CD4-positive, alpha-beta T cell treated with Interleukin-6 at 100 ng/mL for 8 hours (primary cell): ENCODE data around the gene MUC20.
"Not testable (repeated sequence)": the region's sequence is repeated elsewhere in the genome, so short reads cannot be mapped to it uniquely, and the experiment has no call there.

ENCODE experiments used
- DNase-seq: peaks from one replicate; pipeline ENCODE4 v3.0.0-alpha.2; 2020; ENCODE audit warnings: mixed read lengths, low spot score

Gene MUC20

DNA sequence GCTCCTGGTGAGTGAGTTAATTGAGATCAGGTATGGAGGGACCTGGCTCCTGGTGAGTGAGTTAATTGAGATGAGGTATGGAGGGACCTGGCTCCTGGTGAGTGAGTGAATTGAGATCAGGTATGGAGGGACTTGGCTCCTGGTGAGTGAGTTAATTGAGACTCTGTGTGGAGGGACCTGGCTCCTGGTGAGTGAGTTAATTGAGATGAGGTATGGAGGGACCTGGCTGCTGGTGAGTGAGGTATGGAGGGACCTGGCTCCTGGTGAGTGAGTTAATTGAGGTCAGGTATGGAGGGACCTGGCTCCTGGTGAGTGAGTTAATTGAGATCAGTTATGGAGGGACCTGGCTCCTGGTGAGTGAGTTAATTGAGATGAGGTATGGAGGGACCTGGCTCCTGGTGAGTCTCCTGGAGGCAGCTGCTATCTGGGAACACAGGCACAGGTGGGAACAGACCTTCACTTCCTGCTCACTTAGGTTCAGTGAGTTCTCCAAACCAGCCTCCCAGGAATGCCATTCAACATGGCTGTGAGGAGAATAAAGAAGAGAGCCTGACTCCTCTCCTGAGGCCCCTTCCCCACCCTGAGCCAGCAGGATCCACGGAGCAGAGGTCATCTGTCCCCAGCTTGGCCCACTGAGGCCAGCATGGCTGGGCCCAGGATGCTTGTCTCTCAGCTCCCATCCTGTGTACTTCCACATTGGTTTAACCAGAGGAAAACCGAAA, 9.5 kb upstream of the MUC20 start:
- DNase-seq, result not testable (repeated sequence)

DNA sequence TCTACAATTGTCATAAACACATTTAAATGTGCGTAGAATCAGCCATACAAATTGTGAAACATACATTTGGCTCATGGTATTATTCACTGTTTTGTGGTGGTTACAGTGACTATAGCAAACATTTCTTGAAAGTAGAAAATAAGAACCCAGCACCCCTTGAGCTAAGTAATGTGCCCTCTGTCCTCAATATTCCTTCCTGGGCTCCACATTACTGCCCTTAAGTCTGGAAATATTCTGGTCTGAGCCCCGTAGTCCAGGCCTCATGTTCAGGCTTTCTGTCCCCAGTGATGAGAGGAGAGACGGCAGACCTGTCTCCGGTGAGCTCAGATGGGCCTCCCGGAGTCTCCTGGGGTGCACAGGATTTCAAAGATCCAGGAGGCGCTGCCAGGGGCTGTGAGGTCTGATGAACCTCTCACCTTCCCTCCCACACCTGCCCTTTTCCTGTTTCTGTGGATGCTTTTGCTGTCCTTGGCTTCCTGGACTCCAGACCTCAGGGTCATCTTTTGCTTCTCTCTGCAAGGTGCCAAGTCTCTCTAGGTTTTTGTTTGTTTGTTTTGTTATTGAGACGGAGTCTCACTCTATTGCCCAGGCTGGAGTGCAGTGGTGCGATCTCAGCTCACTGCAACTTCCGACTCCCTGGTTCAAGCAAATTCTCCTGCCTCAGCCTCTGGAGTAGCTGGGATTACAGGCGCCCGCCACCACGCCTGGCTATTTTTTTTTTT, 8.8 kb upstream of the MUC20 start:
- DNase-seq, result no peak

DNA sequence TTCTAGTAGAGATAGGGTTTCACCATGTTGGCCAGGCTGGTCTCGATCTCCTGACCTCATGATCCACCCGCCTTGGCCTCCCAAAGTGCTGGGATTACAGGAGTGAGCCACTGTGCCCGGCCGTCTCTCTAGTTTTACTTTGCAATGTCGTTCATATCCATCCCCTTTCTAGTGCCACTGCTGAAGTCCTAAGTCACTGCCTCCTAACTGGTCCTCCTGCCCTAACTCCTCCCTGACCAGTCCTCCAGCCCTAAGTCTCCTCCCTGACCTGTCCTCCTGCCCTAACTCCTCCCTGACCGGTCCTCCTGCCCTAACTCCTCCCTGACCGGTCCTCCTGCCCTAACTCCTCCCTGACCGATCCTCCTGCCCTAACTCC, 8.3 kb upstream of the MUC20 start:
- DNase-seq, result not testable (repeated sequence)

DNA sequence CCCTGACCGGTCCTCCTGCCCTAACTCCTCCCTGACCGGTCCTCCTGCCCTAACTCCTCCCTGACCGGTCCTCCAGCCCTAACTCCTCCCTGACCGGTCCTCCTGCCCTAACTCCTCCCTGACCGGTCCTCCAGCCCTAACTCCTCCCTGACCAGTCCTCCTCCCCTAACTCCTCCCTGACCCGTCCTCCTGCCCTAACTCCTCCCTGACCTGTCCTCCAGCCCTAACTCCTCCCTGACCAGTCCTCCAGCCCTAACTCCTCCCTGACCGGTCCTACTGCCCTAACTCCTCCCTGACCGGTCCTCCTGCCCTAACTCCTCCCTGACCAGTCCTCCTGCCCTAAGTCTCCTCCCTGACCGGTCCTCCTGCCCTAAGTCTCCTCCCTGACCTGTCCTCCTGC, 7.6 kb upstream of the MUC20 start:
- not testable (repeated sequence) for DNase-seq

DNA sequence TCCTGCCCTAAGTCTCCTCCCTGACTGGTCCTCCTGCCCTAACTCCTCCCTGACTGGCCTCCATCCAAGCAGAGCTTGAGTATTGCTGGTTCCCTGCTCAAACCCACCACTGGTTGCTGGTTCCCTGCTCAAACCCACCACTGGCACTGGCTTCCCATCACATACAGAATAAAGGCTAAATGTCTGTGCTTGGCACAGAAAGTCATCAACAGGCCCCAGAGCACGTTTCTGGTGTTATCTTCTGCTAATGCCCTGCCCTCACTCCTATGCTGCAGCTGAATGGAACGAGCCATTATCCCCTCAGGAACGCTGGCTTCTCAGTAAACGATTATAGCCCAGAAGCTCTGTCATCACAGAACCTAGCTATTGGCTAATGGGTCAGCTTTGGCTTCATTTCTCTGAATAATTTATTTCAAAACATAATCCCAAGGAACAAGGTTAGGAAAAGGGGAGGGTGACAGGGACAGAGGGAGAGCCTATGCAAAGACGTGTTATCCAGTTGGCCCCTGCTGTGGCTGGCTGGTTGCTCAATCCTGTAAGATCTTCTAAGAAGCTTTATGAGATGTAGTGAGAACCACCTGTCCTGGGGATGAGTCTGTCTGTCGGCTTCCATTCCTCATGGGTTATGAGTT, 6.3 kb upstream of the MUC20 start:
- no peak for DNase-seq

DNA sequence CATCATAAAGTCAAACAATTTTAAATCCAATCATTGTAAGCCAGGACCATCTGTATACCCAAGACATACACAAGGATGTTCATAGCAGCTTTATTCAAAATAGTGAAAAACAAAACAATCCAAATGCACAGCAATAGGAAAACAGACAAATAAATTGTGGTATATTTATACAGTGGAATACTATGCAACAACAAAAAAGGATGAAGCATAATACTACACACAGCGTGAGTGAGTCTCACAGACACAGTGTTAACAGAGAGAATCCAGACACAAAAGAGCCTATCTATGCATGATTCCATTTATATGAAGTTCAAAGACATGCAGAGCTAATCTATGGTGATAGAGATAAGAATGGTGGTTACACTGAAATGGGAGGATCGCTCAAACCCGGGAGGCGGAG, 5.6 kb upstream of the MUC20 start:
- no peak for DNase-seq

DNA sequence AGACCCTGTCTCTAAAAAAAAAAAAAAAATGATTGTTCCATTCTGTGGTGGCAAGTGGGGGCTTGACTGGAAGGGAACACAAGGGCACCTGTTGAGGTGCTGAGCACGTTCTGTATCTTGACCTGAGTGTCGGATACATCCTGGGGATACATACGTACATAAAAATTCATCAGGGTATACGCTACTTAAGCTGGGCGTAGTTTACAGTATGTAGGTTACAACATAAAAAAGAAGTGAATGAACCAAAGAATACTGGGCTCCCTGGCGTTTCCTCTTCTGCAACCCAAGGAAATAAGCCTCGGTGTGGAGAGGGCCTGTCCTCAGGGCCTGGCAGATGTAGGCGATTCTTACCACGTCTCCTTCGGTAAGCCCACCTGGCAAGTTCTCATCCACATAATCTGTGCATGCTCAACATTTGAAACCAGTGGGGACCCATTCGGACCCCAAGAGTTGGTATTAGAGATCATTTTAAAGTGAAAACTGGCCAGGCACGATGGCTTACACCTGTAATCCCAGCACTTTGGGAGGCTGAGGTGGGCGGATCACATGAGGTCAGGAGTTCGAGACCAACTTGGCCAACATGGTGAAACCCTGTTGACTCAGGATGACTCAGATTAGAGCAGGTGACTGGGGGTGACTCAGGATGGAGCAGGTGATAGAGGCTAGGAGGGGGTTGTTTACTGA, 5.1 kb upstream of the MUC20 start:
- DNase-seq, result no peak

DNA sequence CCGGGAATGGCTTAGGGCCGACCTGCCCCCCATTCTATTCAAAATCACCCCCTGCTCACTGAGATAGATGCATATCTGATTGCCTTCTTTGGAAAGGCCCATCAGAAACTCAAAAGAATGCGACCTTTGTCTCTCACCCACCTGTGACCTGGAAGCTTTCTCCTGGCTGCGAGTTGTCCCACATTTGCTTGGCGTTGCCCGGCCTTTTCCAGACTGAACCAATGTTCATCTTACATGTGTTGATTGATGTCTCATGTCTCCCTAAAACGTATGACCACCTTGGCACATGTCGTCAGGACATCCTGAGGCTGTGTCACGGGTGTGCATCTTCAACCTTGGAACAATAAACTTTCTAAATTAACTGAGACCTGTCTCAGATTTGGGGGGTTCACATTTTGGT, 3.4 kb upstream of the MUC20 start:
- no peak for DNase-seq

DNA sequence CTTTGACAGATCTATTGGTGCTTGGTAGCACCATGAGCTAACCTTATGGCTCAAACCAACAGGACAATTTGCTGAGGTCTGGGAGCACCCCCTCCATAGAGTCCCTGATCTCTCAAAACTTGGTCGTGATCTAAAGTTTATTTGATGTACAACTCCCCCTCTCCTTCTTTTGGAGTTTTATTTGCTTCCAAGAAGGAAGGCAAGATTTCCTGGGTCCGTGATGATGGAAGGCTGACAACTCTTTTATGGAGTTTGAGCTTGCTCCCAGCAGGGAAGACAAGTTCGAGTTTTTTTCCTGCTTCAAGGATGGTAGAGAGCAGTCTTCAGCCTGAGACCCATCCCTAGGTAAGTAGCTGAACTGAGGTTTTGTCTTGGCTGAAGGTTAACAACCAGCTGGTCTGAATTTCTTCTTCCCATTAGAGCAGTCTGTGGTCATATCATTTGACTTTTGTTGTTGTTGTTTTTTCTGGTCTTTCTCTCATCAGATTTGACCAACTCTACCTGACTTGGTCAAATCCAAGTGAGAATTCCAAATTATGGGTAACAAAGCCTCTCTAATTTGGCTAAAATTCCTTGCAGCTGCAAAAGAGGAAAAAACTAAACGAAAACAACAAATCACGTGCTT, 2.8 kb upstream of the MUC20 start:
- no peak for DNase-seq

DNA sequence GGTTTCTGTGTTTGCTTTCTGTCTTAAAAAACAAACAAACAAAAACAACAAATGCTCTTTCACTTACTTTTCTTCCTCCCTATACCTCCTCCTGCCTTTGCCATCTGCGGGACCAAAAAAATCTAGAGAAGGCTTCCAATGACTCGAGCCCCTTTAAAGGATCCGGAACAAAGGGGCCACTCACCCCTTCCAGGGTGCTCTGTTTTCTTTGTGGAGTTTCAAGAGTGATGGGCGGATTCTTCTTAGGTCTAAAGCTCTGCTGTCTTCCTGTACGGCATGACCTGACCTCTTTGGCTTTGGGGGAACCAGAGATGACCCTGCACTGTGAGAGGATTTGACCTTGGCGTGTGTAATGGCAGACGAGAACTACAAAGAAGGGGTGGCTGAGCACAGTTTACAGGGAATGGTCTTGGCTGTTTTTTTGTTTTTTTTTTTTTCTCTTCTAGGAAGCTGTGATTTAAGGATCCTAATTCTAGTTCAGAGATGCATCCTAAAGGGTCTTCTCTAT, 2.2 kb upstream of the MUC20 start:
- DNase-seq, result no peak

DNA sequence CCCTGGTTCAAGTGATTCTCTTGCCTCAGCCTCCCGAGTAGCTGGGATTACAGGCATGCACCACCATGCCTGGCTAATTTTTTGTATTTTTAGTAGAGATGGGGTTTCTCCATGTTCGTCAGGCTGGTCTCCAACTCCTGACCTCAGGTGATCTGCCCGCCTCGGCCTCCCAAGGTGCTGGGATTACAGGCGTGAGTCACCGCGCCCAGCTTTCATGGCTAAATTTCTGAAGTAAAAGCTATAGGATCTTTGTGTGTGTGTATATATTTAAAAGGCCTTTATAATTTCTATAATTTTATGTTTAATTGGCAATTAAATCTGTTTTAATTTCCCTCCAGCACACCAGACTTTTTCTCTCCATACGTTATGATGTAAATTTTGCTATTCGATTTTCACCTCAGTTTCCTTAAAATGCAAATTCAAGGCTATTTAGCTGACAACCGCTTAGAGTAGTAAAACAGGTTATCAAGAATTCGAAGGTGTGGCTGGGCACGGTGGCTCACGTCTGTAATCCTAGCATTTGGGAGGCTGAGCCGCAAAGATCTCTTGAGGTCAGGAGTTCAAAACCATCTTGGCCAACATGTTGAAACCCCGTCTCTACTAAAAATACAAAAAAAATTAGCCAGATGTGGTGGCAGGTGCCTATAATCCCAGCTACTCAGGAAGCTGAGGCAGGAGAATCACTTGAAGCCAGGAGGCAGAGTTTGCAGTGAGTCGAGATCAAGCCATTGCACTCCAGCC, 1.1 kb upstream of the MUC20 start:
- DNase-seq, result not testable (repeated sequence)

DNA sequence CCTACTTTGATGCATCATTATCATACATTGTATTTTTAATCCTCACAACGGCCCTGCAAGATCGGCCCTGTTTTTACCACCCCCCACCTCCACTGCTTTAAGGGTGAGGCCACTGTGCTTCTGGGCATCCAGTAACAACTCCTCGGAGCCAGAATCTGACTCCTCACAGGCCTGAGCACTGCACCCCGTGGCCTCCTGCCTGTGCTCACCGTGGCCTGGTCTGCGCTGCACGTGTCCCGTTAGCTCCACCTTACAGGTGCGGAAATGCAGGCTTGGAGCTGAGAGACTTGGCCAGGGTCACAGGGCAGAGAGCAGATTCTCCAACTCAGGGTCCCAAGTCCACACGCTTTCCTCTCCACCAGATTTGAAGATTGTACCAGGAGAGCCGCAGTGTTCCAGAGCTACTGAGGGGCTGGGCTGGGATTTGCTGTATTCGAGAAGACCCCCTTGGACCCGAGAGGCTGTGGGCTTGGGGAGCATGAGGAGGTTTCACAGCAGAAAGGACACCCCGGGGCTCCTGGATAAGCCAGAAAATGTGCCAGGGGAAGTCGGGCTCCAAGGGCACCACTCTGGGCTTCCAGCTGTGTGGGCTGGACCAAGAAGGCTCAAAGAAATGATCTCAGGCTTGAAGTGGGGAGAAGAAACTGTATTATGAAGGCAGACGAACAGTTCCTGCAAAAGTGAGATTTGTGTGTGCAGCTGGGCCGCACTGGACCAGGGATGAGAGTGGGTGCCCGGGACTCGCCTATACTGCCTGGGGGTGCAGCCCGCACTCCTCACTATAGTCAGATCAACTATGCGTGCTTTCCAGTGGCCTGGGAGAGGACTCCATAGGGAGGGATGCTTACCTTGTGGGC, 1.6 kb downstream of the MUC20 start:
- not testable (repeated sequence) for DNase-seq

DNA sequence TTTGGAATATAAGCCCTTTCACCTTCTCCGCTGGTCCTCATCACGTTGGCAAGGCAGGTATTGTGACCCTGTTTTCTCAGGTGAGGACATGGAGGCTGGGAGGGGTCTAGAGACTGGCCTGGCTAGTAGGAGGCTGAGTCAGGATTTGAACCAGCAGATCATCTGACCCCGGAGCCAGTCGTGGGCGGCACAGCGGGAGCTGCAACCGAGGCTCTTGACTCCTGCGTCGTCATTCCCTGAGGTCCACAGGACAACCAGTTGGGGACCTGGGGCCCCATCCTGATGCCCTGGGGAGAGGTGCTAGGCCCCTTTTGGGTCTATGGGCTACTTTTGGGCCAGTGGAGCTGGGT, 2.2 kb downstream of the MUC20 start:
- not testable (repeated sequence) for DNase-seq

DNA sequence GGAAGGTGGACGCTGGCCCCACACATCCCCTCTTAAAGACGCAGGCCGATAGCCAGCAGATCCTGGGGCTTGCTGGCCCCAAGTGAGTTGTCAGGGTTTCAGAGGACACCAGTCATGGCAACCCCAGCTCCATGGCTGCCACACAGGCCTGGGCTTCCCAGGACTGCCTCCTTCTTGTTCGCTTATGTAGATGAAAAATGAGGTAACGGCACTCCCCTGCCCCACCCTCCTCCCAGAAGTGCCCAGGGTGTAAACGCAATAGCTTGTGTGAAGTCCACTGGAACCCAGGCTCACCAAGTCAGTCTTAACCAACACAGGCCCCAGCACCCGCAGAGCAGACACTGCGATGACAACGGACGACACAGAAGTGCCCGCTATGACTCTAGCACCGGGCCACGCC, 3.6 kb downstream of the MUC20 start:
- DNase-seq, result not testable (repeated sequence)

DNA sequence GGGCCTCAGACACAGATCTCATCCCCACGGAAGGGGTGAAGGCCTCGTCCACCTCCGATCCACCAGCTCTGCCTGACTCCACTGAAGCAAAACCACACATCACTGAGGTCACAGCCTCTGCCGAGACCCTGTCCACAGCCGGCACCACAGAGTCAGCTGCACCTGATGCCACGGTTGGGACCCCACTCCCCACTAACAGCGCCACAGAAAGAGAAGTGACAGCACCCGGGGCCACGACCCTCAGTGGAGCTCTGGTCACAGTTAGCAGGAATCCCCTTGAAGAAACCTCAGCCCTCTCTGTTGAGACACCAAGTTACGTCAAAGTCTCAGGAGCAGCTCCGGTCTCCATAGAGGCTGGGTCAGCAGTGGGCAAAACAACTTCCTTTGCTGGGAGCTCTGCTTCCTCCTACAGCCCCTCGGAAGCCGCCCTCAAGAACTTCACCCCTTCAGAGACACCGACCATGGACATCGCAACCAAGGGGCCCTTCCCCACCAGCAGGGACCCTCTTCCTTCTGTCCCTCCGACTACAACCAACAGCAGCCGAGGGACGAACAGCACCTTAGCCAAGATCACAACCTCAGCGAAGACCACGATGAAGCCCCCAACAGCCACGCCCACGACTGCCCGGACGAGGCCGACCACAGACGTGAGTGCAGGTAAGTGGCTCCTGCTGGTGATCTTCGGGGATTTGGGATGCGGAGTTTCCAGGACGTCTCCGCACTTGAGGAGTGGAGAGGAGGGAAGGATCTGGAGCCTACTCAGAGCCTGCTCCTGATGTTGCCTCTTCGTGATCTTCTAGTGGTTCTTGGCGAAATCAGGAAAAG, 5.3 kb downstream of the MUC20 start:
- not testable (repeated sequence) for DNase-seq

DNA sequence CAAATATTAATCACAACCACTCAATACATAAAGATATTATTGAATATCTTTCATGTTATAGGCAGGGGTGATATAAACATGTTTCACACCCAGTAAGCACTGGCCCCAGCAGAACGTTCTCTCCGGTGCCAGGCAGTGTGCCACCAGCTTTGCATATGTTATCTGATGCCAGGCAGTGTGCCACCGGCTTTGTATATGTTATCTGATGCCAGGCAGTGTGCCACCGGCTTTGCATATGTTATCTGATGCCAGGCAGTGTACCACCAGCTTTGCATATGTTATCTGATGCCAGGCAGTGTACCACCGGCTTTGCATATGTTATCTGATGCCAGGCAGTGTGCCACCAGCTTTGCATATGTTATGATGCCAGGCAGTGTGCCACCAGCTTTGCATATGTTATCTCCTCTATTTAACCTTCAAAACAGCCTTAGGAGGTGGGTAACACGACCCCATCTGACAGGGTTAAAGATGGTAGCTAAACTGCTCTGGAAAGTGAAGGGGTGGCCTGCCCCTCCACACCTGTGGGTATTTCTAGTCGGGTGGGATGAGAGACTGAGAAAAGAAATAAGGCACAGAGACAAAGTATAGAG, 6.9 kb downstream of the MUC20 start:
- DNase-seq, result no peak

DNA sequence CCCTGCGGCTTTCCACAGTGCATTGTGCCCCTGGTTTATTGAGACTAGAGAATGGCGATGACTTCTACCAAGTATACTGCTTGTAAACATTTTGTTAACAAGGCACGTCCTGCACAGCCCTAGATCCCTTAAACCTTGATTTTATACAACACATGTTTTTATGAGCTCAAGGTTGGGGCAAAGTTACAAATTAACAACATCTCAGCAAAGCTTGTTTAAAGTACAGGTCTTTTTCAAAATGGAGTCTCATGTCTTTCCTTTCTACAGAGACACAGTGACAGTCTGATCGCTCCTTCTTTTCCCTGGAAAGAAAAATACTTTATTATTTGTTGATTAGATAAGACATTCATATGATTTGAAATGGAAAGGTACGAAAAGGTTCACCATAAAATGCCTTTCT, 8.0 kb downstream of the MUC20 start:
- DNase-seq, result not testable (repeated sequence)

DNA sequence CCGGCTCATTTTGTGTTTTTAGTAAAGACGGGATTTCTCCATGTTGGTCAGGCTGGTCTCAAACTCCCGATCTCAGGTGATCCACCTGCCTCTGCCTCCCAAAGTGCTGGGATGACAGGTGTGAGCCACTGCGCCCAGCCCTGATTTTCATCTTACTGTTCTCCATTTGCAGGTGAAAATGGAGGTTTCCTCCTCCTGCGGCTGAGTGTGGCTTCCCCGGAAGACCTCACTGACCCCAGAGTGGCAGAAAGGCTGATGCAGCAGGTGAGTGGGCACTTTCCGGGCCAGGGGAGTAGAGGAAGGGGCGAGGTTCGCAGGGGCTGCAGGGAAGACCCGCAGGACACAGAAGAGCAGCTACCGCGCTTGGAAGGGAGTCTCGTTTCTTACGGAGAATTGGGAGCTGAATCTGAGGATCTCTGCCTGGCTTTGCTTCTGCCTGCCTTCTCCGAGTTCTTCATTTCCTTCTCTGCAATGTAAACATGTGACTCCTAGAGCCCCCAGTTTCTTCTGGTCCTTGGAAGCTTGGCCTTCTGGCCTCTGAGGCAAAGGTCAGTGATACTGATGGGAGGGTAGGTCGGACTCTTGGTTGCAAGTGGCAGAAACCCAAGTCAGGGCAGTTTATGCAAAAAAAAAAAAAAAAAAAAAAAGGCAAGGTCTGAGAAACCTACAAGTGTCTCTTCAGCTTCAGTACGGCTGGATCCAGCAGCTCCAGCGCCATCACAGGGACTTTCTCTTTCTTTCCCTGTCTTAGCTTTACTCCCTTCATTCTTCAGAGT, 8.9 kb downstream of the MUC20 start:
- DNase-seq, result no peak
